Measurements from ENCODE around the gene CFAP206. TPM values are rescaled to one million over a fixed set of nuclear protein-coding genes. Genes with fewer than 3 reads are reported as not detected.

CFAP206 gene
- polyA plus RNA-seq, 1 donor from 2014 or later = 6.6 TPM

- Histone ChIP-seq H3K9me2 (ENCODE audit: insufficient read depth, low read length) (no peaks in the 10 kb centered on the region), H3K4me2 (ENCODE audit: low read length) (no peak overlapping the region), H3K9ac (ENCODE audit: low read length) (no peak overlapping the region), H3K27ac (ENCODE audit: low read length) (no peak overlapping the region), H3K36me3 (ENCODE audit: insufficient read depth, low read length) (no peaks in the 10 kb centered on the region), H3K27me3 (ENCODE audit: insufficient read depth, low read depth, low read length) (no peaks in the 10 kb centered on the region), H2AFZ (ENCODE audit: low read depth, low read length) (no peak overlapping the region), H3K79me2 (replicated peaks; ENCODE audit: insufficient read depth, low read length) (no peaks in the 10 kb centered on the region), H3K9me3 (ENCODE audit: low read length) (no peaks in the 10 kb centered on the region), H3K4me3 (ENCODE audit: low read length) (no peak overlapping the region), H3F3A (ENCODE audit: insufficient read depth, low read length, poor library complexity, severe bottlenecking) (no peaks in the 10 kb centered on the region), H4K20me1 (ENCODE audit: insufficient read depth) (no peaks in the 10 kb centered on the region)
- TF ChIP-seq EZH2 (IDR thresholded peaks at IDR 0.05; ENCODE audit: borderline replicate concordance, insufficient read depth, low read length, poor library complexity, severe bottlenecking) (no peak), RAD21 (conservative IDR thresholded peaks at IDR 0.05) (no peak), MXI1 (conservative IDR thresholded peaks at IDR 0.05; ENCODE audit: poor library complexity, severe bottlenecking) (no peak), CTCF (IDR thresholded peaks at IDR 0.05; ENCODE audit: poor library complexity, severe bottlenecking) (no peak), SMC3 (conservative IDR thresholded peaks at IDR 0.05; ENCODE audit: poor library complexity) (no peak), POLR2AphosphoS5 (IDR thresholded peaks at IDR 0.05) (no peak), TAF1 (IDR thresholded peaks at IDR 0.05; ENCODE audit: low read depth) (no peak), REST (IDR thresholded peaks at IDR 0.05; ENCODE audit: borderline replicate concordance) (no peak), EP300 (conservative IDR thresholded peaks at IDR 0.05; ENCODE audit: poor library complexity, severe bottlenecking) (no peak)
These were observed 11.5 kb downstream of the CFAP206 start for GRCh38 chr6:87419266-87419665.

DNA sequence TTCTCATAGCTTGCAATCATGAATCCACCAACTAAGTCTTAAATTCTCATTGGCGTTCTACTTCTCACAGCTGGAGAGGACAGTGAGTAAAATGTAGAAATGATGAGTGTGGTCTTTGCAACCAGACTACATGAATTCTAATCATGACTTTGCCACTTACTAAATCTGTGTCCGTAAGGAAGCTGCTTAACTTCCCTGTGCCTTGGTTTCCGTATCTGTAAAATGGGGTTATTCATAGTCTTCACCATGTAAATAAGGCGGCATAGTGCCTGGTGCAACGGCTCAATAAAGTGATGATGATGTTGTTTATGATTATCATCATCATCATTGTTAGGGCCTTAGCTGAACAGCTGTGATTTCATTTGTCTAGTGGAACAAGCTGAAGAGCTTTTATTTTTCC is 12.6 kb downstream of the CFAP206 start:
- Histone ChIP-seq H3K9me3 (ENCODE audit: low read length) (no peaks in the 10 kb centered on the region), H3K27ac (ENCODE audit: low read length) (no peak overlapping the region), H3K36me3 (ENCODE audit: insufficient read depth, low read length) (no peaks in the 10 kb centered on the region), H3K4me2 (ENCODE audit: low read length) (no peak overlapping the region), H3K79me2 (replicated peaks; ENCODE audit: insufficient read depth, low read length) (no peaks in the 10 kb centered on the region), H4K20me1 (ENCODE audit: insufficient read depth) (no peaks in the 10 kb centered on the region), H3K9me2 (ENCODE audit: insufficient read depth, low read length) (no peaks in the 10 kb centered on the region), H3K4me3 (ENCODE audit: low read length) (no peak overlapping the region), H3K9ac (ENCODE audit: low read length) (no peak overlapping the region), H3F3A (ENCODE audit: insufficient read depth, low read length, poor library complexity, severe bottlenecking) (no peaks in the 10 kb centered on the region), H2AFZ (ENCODE audit: low read depth, low read length) (no peak overlapping the region), H3K27me3 (ENCODE audit: insufficient read depth, low read depth, low read length) (no peaks in the 10 kb centered on the region)
- TF ChIP-seq POLR2AphosphoS5 (IDR thresholded peaks at IDR 0.05) (no peak), EZH2 (IDR thresholded peaks at IDR 0.05; ENCODE audit: borderline replicate concordance, insufficient read depth, low read length, poor library complexity, severe bottlenecking) (no peak), REST (IDR thresholded peaks at IDR 0.05; ENCODE audit: borderline replicate concordance) (no peak), CTCF (IDR thresholded peaks at IDR 0.05; ENCODE audit: poor library complexity, severe bottlenecking) (no peak), EP300 (conservative IDR thresholded peaks at IDR 0.05; ENCODE audit: poor library complexity, severe bottlenecking) (no peak), SMC3 (conservative IDR thresholded peaks at IDR 0.05; ENCODE audit: poor library complexity) (no peak), MXI1 (conservative IDR thresholded peaks at IDR 0.05; ENCODE audit: poor library complexity, severe bottlenecking) (no peak), TAF1 (IDR thresholded peaks at IDR 0.05; ENCODE audit: low read depth) (no peak), RAD21 (conservative IDR thresholded peaks at IDR 0.05) (no peak)

Measured in neural cell (in vitro differentiated cells).